ENCODE data around the gene RAB24.
A peak's percentile ranks its signal among the peaks of the same experiment; 100 is the strongest.
"Not testable (repeated sequence)": the region's sequence is repeated elsewhere in the genome, so short reads cannot be mapped to it uniquely, and the experiment has no call there.

Gene RAB24

DNA sequence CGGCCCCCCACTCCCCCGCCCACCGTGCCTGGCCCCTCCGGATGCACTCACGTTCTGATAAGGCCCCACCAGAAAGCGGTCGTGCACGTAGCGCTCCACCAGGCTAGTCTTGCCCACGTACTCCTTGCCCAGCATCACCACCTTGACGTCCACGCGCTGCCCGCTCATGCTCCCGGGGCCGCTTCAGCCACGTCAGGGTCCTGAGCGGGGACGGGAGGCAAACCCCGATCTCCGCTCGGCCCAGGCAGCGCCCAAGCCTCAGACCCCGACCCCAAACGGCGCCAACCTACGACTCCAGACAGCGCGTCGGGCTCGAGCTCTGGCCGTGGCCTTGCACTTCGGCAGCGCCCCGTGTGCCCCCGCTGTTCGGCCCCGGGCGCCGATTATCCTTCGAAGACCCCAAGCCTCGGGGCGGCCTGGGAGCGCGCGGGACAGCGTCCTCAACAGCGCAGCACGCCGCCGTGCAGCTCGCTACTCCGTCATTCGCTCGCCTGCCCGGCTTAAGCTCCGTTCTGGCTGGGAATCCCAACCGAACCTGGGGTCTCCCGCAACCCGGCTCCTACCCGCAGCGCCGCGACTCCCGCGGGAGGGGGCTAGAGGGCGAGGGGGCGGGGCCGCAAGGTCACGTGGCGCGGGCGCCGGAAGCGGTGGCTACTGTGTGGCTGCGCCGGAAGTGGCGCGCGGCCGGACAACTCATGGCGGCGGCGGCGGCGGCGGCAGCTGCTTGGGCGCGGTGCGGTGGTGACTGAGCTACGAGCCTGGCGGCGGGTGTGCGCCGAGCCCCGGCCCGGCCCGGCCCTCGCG is at the start of gene RAB24, which contains the start of gene PRELID1:
RAB24 (minus strand) TSS at position 599 of the 804 bp plus-strand sequence; CDS start at position 168, 431 bp downstream.
PRELID1 (plus strand) TSS at position 679 of the 804 bp plus-strand sequence. CDS start 187 bp downstream, outside the sequence.
- DNase-seq = peak in 54 of 56 donors; percentile 35 to 92 (median 77)

DNA sequence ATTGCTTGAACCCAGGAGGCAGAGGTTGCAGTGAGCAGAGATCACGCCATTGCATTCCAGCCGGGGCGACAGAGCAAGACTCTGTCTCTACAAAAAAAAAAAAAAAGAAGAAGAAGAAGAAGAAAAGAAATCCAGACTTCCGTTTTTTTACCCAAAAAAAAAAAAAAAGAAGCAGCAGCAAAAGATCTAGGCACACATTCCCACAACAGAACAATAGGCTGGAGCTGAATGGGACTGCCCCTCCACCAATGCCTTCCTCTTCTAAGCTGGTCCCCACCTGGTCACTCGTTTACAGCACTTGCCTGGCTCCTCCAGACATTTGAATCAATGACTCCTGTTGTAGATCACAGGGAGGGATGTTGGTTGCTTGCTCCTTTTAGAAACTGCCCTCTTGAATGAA is 49.6 kb upstream of the RAB24 start:
- no peak for DNase-seq

GRCh38 chr5:177351392-177352329 is 48.1 kb upstream of the RAB24 start, which contains the start of gene LMAN2:
LMAN2 (minus strand) TSS chr5:177351668; CDS start chr5:177351647, 21 bp downstream.
- DNase-seq = peak; percentile 68 to 97 (median 92)

DNA sequence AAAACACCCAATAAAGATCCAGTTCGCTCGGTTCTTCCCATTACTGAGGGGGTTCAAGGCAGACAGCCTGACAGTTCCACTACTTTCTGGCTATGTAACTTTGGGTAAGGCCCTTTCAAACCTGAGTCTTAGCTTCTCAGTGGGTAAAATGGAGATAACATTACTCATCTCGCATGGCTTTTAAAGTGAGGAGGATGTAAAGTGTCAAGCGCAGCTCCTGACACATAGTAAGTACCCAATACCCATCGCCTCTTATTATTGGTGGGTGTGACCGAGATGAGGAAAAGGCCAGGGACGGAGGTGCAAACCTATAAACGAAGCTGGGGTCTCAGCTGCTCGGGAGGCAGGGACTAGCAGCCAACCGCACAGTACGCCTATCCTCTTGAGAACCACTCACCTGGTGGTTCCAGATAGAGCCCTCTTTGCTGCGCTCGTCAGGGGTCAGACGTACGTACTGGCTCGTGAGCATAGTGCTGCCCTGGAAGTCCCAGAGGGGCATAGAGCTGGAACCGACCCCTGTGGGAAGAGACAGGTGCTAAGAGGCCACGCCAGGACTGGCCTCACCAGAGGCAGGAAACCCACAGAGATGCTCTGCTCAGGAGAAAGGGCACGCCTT is 47.4 kb upstream of the RAB24 start:
- no peak for DNase-seq

GRCh38 chr5:177349762-177350161 is 46.2 kb upstream of the RAB24 start:
- DNase-seq = no peak

GRCh38 chr5:177349362-177349647 is 45.8 kb upstream of the RAB24 start:
- DNase-seq = no peak

DNA sequence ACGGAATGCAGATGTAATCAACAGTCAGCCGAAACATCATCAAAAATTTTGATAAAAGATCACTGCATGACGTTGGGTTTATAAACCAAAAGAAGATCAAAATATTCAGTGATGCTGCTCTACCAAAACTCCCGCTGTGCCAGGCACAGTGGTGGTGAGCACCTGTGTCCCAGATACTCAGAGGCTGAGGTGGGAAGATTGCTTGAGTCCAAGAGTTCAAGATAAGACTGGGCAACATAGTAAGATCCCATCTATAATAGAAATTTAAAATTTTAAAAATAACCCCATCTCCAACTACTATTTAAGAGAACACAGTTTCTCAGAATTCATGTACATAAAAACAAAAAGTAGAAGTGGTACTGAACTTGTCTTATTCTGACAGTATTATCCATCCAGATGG is 44.2 kb upstream of the RAB24 start:
- no peak for DNase-seq

DNA sequence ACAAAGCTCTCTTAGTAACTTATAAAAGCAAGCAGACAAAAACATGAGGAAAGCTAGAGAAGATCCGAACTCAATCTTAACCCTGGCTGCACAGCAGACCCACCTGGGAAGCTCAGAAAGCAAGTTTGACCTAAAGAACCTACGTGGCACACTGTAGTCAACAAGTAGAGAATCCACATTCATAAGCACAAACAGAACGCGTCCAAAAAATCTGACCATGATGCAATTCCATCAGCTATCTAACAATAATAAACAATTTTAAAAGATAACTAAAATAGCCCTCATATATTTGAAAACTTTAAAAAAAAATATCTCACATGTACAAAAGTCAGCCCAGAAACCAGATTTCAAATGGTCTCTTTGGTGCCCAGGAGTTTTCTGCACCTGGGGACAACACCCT is 43.3 kb upstream of the RAB24 start:
- no peak for DNase-seq

GRCh38 chr5:177344891-177345290 is 41.4 kb upstream of the RAB24 start:
- DNase-seq = no peak

GRCh38 chr5:177343777-177344176 is 40.3 kb upstream of the RAB24 start:
- no peak for DNase-seq

DNA sequence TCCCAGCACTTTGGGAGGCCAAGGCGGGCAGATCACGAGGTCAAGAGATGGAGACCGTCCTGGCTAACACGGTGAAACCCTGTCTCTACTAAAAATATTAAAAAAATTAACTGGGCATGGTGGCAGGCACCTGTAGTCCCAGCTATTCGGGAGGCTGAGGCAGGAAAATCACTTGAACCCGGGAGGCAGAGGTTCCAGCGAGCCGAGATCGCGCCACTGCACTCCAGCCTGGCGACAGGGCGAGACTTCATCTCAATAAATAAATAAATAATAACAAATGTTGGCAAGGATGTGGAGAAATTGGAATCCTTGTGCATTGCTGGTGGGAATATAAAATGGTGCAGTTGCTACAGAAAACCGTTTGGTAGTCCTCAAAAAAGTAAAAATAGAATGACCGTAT is 39.5 kb upstream of the RAB24 start:
- not testable (repeated sequence) for DNase-seq

DNA sequence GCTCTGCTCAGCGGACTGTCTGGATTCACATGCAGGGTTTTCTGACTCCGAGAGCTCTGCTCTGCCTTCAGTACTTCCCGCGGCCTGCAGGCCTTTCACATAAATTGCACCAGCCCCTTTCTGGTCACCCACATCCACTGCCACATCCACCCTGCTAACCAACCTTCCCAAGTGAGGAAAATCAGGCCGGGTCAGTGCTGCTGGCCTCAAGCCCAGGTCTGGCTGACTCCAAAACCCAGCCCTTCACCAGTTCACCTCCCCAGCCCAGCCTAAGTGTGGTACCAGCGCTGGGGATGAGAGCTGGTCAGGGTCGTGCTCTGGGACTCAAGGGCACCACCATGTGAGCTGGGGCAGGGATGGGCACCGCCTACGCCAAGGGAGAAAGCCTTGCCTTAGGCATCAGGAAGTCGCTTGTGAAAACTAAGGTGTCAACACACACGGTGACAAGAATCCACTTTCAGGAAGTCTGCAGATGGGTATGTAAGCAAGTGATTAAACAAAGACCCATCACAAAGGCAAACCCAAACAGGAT is 35.7 kb upstream of the RAB24 start:
- no peak for DNase-seq

GRCh38 chr5:177338251-177339106 is 35.0 kb upstream of the RAB24 start:
- no peak for DNase-seq

- DNase-seq = no peak
Observed at GRCh38 chr5:177336603-177337494, 33.3 kb upstream of the RAB24 start.

- DNase-seq = no peak
Observed at GRCh38 chr5:177336112-177336511, 32.6 kb upstream of the RAB24 start.

GRCh38 chr5:177335701-177336065 is 32.2 kb upstream of the RAB24 start:
- no peak for DNase-seq

GRCh38 chr5:177334781-177335700 is 31.5 kb upstream of the RAB24 start:
- DNase-seq = no peak

- DNase-seq = no peak
Observed at GRCh38 chr5:177334155-177334551, 30.6 kb upstream of the RAB24 start.
